Measurements from ENCODE around the gene CLEC4F.
"Not testable (repeated sequence)": the region's sequence is repeated elsewhere in the genome, so short reads cannot be mapped to it uniquely, and the experiment has no call there.

Gene CLEC4F

DNA sequence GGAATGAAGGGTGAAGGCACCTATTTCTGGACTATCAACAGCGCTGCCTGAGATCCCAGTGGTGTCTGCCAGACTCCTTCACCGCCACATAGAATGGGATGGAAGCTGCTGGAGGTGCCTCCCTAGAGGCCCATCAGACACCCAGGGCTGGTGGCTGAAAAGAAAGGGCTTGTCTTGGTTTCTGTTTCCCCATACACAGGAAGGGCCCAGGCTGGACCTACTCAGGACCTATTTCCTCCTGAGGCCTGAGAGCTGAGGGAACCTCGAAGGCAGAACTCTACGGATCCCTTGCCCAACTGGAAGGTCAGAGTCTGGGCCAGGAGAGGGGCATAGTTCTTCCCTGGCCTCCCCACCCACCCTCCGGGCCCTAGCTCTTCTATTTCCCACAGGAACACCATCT is 2.9 kb upstream of the CLEC4F start:
- DNase-seq, result no peak

DNA sequence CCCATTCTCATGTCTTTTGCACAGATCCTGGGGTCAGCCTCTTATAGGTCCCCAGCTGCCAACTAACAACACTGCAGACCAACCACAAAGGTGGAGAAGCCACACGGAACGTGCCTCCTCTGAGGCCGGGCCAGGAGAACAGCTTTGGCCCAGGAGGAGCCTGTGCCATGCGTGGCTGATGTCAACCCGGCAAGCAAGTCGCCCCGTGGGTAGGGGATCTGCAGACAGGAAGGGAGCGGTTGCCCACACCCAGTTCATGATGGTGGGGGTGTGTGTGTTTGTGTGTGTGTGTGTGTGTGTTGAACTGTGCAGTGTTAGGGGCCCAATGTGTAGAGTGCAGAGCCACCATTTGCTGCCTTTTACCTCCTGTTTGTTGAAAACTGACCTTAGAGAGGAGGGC is 2.4 kb upstream of the CLEC4F start:
- no peak for DNase-seq

DNA sequence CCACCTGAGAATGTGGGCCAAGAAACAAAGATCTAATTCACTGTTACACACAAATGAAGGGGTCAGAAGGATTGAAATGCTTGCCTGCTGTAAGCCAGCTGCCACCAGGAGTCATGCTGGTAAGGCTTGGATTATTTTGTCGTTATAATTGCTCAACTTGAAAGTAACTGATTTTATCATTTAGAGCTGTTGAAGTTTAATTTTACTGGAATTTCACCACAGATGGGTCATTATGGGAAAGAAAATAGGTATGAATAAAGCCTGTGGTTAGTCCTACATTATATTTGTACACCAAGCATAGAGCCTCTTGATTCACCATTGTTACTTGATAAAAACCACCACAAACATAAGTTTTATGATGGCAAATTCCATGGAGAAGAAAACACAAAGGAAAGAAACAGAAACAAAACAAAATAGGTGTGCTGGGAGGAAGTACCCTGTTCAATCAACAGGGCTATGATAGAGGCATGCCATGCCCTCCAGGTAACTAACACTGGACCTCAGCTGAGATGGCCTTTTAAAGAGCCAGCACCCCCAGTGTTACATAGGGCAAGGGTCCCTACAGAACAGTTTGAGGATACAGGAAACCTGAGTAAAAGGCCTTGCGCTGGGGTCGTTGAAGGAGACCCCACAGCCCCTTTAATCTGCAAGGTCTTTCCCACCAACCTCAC is 3.0 kb downstream of the CLEC4F start:
- no peak for DNase-seq

DNA sequence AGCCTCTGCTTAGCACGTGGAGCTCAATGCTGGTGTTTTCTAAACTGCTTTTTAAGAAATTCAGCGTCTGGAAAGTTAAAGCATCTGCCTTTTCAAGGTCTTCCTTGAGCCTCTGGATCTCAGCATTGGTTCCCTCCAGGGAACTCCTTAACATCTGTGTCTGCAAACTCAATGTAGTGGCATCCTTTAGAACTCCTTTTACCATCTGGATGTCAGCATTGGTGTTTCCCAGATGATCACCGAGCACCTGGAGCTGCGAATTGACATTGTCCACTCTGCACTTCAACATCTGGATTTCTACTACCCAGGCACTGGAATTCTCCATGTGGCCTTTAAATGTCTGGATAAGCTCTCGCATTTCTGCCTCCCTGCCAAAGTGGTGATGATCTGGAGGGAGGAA is 3.7 kb downstream of the CLEC4F start:
- DNase-seq, result no peak

DNA sequence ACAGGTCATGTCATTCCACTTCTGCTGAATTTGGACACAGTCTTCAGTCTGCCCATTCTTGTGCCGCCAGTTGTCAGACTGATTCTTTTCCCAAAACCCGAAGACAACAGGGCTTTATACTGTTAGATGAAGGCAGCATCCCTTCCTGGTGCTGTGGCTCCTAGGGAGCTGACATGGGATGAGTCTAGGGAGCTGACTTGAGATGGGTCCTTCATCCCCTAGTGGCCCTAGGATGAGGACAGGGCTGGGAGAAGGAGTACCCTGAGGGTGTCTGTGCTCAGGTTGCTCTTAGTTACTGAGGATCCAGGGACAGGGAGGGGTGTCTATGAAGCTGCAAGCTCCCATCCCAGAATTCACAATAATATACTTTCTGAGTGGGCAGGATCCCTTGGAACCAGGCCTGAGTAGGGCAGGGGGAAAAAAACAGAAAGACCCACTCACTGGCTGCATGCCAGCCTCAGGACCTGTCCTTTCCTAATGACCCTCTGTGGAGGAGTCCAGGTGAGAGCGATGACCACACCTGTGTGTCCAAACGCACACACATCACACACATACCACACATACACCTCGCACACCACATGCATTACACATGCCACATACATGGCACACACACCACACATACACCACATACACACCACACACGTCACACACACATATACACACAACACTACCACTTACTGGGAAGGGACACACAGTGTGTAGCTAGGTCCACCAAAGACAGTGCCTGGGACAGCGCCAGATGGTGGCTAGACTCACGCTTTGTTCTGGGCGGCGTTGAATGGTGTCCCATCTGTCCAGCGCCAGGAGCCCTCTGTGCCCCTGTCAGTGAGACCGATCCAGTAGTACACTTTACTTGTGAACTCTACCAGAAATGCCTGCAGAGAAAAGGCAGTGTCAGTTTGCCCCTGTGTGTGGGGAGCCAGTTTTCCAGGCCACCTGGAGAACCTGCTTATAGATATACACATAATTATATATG is 11.1 kb downstream of the CLEC4F start:
- no peak for DNase-seq

DNA sequence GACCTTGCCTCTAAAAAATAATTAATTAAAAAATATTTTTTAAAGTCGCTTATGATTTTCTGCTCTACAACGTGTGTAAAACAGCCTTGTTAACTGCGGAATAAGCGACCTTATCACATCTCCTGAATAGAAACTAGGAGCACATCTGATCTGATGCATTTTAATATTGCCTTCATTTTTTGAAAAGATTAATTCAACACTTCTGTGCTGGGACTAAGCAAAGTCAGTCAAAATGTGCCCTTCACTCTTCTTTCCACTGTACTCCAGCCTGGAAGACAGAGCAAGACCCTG is 12.6 kb downstream of the CLEC4F start:
- DNase-seq, result no peak

DNA sequence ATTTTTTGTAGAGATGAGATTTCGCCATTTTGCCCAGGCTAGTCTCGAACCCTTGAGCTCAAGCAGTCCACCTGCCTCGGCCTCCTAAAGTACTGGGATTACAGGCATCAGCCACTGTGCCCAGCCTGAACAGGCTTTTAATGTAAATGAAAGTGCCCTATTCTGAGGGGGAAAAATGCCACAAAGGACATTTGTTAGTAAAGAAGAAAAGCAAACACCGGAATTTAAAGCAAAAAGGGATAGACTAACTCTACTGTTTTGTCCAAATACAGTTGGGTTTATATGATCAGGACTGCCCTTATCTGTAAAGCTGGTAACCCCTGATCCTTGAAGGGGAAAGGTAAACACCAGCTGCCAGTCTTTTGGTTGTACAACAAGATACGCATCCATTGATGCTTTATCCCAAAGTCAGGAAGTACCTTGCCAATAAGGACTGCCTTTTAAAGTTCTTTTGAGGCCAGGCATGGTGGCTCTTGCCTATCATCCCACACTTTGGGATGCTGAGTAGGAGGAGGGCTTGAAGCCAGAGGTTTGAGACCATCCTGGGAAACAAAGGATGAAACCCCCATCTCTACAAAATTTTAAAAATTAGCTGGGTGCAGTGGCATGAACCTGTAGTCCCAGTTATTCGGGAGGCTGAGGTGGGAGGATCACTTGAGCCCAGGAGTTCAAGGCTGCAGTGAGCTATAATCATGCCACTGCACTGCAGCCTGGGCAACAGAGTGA is 13.1 kb downstream of the CLEC4F start:
- DNase-seq, result no peak

DNA sequence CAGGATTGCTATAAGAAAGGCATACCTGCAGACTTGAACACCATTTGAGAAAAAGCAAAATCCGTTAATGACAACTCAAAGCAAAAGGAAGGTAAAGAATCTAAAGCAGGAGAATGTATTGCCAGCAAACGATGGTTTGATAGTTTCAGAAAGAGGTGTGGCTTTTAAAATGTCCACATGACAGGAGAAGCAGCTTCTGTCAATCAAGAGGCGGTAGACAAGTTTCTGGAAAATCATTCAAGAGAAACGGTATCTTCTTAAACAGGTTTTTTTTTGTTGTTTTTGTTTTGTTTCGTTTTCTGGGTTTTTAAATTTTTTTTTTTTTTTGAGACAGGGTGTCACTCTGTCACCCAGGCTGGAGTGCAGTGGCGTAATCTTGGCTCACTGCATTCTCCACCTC is 13.8 kb downstream of the CLEC4F start:
- no peak for DNase-seq

DNA sequence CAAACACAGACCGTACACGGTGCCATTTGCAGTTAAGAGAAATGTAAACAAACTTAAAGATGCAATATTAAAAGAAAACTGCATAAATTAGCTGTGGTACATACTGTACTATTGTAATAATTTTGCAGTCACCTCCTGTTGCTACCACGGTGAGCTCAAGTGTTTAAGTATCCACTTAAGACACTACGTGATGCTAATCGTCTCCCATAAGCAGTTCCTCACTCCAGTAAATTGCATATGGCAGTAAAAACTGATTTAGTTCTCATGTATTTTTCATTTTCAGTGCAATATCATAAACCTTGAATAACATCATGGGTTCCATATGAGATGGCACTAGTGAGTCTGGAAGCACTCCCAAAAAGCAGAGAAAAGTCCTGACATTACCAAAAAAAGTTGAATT is 14.4 kb downstream of the CLEC4F start:
- no peak for DNase-seq

DNA sequence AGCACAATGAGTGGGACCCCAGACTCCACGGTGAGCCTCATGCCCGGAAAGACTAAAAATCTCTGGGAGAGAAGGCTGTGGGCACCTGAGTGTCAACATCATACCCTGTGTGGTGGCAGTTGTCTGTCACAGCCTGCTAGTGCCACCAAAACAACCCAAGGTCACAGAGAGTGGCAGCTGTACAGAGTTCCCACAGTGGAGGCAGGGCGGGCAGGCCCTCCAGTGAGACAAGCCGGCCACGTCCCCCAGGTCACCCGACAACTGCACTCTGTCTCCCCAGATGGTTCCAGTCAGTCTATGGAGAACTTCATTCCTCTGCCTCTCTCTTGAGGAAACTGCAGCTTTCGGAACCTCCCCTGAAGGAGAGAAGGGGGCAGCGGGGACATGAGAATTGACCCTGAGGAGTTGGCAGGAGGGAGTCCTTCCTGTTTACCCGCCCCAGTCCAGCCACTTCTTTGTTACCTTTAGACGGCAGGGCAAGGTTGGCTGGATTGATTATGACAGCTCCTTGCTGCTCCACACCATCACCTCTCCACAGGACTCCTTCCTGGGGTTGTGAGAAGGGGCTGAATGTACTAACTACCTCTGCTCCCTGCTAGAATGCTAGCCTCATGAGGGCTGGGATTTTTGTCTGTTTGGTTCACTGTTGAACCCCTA is 18.7 kb downstream of the CLEC4F start:
- no peak for DNase-seq

DNA sequence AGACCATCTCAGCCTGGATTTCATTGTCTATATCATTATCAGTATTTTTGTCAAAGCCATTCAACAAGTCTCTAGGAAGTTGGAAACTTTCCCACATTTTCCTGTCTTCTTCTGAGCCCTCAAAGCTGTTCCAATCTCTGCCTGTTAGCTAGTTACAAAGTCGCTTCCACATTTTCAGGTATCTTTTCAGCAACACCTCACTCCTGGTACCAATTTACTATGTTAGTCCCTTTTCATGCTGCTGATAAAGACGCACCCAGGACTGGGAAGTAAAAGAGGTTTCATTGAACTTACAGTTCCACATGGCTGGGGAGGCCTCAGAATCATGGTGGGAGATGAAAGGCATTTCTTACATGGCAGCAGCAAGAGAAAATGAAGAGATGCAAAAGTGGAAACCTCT is 20.7 kb downstream of the CLEC4F start:
- DNase-seq, result no peak

DNA sequence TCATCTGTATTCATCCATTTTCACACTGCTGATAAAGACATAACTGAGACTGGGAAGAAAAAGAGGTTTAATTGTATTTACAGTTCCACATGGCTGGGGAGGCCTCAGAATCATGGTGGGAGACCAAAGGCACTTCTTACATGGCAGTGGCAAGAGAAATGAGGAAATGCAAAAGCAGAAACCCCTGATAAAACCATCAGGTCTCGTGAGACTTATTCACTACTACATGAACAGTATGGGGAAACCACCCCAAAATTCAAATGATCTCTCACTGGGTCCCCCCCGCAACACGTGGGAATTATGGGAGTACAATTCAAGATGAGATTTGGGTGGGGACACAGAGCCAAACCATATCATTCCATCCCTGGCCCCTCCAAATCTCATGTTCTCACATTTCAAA is 22.4 kb downstream of the CLEC4F start:
- DNase-seq, result not testable (repeated sequence)

DNA sequence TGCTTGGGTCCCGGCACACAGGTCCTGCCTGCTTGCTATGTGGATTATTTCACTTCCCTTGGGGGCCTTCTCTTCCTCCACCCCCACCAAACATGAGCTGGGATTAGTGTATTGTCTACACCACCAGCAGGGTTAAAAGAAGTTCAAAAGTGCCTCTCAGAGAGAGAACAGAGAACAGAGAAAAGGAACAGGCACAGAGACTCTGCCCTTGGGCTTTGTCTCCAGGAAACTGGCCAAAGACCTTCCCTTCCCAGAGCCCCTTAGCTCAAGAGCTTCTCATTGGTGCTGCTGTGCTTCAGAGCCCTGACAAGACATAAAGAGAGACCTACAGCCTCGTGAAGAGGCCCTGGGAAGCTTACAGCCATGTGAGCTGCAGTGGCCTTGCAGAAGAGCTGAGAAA is 22.9 kb downstream of the CLEC4F start:
- DNase-seq, result no peak

DNA sequence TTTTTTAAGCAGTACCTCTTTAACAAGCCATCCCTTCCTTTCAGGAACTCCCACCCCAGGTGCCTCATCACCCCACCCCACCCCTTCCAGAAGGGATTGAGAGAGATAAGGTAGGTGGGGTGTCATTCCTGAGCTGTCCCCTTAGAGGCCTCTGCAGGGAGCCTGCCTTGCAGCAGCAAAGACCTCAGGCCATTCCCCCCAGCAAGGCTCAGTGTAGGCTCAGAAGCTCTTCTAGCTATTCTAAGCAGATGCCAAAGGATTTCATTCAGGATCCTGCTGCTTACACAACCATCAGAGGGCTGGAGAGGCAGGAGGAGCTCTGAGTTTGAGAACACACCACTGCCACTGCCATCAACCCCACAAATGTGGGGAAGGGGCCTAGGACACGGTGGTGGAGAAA is 24.1 kb downstream of the CLEC4F start:
- DNase-seq, result no peak

DNA sequence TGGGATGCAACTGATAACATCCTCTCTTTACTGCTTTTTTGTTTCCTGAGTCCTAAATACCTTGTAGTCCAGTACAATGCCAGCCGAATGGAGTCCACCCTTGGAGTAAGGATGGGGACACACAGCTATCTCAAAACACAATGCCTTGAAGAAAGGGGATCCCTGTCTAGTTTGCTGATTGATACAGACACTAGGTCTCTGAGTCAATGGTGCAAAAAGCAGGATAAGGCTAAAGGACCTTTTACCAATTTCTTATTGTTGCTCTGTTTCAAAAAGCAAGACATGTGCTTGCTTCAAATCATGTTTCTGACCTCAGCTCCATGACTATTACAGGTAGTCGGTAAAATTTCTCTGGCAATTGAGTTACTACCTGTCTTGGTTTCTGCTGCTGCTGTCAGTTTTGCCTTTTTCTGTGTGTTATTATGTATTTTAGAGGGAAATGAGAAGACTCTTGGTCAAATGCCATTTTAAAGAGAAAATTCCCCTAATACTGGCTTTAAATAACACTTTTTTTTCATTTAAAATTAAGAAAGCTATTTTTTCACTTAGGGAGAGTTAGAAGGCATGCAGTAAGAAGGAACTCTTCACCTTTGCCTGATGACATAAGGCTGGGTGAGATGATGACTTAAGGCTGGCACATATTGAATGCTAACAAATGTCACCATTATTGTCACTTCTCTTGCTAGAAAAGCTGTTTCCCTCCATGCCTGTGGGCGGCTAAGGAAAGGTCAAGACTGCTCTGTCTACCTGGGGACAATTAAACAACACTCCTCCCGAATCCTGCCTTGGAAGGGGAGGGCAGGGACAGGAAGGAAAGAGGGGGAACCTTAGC is 25.0 kb downstream of the CLEC4F start:
- no peak for DNase-seq

DNA sequence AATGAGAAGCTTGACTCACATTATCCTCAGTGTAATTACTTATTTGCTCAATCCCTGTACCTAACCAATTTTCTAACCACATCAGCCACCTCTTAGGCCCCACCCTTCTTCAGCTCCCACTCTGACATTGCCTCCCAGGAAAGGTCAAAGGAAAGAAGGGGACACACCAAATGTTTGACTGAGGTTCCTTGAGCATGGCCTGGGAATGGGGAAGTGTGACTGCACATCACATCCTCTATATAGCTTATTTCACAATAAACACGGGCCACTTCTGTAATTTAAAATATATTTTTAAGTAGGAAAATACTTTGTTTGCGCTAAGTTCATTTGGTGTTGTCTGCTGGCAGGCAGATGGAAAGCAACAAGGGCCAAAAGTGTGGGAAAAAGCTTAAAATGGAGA is 26.9 kb downstream of the CLEC4F start:
- DNase-seq, result no peak

DNA sequence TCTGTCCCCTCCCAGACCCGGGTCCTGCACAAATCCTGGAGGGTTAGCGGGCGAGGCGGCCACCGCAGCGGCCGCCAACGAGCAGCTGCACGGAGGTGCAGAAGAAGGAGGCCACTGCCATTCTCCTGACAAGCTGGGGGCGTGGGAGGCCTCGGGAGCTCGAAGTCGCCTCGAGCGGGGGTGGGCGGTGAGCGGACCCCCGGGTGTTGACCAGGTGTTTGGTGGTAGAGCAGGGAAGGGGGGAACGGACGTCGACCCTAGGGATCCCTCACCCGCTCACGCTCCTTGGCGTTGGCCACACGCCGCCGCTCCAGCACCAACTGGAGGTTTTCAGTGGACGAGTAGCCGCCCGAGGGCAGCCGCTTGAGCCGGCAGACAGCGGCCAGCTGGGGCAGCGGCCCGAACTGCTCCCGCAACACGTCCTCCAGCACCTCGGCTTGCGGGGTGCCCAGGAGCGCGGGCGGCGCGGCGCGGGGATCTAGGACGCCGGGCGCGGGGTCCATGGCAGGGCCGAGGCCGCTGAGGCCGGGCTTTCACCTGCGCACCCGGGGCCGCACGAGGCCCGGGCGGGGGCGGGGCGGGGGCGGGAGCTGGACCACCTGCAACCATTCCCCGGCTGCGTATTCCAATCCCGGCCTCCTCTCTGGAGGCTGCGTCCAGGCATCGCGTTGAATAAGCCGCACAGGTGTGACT is 30.1 kb downstream of the CLEC4F start, which contains the start of gene FIGLA:
FIGLA (minus strand) TSS at position 508 of the 693 bp plus-strand sequence; CDS start at position 503, 5 bp downstream.
- no peak for DNase-seq

DNA sequence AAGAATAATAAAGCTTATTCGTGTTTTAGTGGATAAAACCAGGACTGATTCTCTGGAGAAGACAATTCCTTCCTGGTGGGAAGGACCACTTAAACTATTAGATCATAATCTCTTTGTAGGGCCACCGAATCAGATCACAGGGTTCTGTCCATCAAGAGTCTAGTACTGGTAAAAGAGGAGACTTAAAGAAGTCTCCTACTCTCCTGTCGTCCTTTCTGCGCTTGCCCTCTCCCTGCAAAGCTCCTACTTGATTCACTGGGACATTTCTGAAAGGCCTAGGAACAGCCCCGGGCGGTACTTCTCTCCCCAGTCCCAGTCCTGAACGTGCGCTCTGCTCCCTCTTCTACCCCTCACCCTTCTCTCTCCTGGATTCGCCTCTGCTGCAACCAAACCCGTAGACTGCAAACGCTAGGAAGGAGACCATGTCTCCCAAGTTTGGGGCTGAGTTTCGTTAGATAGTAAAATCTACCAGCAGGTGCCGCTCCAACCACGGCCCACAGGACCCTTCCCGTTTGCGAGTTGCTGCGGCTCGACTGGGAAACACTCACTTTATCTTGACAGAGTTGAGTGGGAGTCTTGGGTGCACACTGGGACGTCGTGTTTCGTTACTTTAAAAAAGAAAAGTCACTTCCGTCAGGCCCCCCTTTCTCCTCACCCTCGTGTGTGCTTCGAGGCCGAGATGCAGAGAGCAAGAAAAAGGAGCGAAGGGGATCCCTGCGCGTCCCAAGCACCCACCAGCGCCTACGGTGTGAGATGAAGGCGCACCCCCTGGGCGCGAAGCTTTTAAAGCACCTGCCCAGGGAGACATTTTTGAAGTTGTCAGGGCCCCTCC is 30.9 kb downstream of the CLEC4F start:
- peak; percentile 66 for DNase-seq

DNA sequence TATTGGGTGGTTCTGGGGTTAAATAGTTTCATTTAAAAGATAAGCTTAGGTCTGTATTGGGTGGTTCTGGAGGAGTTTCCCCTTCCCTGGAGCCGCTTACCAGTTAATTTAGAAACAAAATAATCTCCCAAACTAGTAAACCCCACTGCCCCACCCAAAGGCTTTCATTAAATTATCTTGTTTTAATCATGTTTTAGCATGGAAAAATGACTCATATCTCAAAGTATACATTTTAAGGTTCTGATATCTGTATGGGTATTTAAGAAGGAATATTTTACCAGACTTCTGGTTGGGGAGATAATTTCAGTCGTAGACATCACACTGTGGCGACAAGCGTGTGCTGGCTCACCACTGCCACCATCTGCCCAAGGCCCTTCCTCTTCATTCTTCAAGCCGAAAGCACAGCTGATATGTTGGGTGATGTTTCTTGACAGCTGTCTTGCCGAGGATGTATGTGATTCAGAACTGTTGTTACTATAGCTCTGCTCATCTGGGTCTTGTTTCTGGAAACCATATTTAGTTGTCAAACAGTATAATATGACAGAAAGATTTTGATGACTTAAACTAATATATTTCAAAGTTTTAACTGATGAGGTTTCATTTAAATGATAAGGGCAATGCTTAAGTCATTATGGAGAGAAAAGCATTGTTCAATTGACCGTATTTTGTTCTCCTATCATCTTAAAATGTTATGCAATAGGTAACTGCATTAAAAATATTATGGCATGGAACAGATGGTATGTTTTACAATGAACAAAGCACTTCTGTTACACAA is 35.1 kb downstream of the CLEC4F start:
- DNase-seq, result peak; percentile 63

DNA sequence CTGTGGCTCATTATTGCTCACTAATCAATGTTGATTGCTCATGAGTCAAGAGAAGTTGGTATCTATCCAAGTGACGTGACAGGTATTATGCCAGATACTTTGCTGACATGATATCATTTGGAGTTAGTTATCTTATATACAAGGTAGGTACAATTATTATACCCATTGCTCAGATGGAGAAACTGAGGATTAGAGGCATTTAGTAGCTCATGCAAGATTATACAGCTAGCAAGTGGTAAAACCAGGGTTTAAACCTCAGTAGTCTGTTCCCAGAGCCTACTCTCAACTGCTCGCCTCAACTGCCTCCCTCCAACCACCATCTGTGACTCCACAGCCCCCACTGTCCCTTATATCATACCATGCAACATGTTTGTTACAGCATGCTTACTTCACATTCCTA is 36.1 kb downstream of the CLEC4F start:
- DNase-seq, result no peak

Measured in midbrain (tissue), 1 donor.